Liver (tissue), 9 donors: ENCODE data around the gene PLCB2. TPM values are rescaled to one million over a fixed set of nuclear protein-coding genes. Genes with fewer than 3 reads are reported as not detected.

Experiments
- DNase-seq: peaks from one replicate; pipeline ENCODE4 v3.0.0-alpha.2; 2017; ENCODE audit warnings: low spot score
- H3K27ac ChIP-seq, 2 donors: one replicate each; pipeline ENCODE4 v1.7.0; 2013; ENCODE audit warnings: inconsistent platforms in 2 of 2, low read length in 2 of 2, control low read depth in 1 of 2, low read depth in 1 of 2, mild to moderate bottlenecking in 1 of 2
- H3K27me3 ChIP-seq, 4 donors: one replicate each; pipeline versions ENCODE4 v1.6.1 to v1.7.0; 2013; ENCODE audit warnings: low read length in 3 of 4, inconsistent platforms in 1 of 4, mild to moderate bottlenecking in 1 of 4, moderate library complexity in 1 of 4; ENCODE audit not compliant: control insufficient read depth in 4 of 4, insufficient read depth in 4 of 4
- H3K36me3 ChIP-seq, 4 donors: one replicate each; pipeline versions ENCODE4 v1.6.1 to v1.7.0; 2013; ENCODE audit warnings: low read length in 3 of 4, mild to moderate bottlenecking in 3 of 4, low read depth in 1 of 4, moderate library complexity in 1 of 4; ENCODE audit not compliant: control insufficient read depth in 4 of 4, insufficient read depth in 3 of 4
- H3K4me1 ChIP-seq, 4 donors: one replicate each; pipeline versions ENCODE4 v1.6.1 to v1.7.0; 2013; ENCODE audit warnings: low read length in 3 of 4, mild to moderate bottlenecking in 3 of 4, moderate library complexity in 1 of 4; ENCODE audit not compliant: control insufficient read depth in 4 of 4, insufficient read depth in 4 of 4
- H3K4me3 ChIP-seq, 3 donors: one replicate each; pipeline versions ENCODE4 v1.6.1 to v1.7.0; 2013; ENCODE audit warnings: low read length in 3 of 3, control low read depth in 1 of 3, low read depth in 1 of 3, mild to moderate bottlenecking in 1 of 3
- H3K9ac ChIP-seq, 2 donors: one replicate each; pipeline ENCODE4 v1.7.0; 2013; ENCODE audit warnings: low read length in 2 of 2, mild to moderate bottlenecking in 2 of 2, moderate library complexity in 2 of 2, control low read depth in 1 of 2, low read depth in 1 of 2
- H3K9me3 ChIP-seq, 4 donors: one replicate each; pipeline versions ENCODE4 v1.6.1 to v1.7.0; 2013; ENCODE audit warnings: low read length in 3 of 4; ENCODE audit not compliant: control insufficient read depth in 4 of 4
- EGR1 ChIP-seq, 2 donors: IDR thresholded peaks; 2 replicates each; pipeline ENCODE4 v1.6.1; 2016 to 2018; ENCODE audit warnings: antibody characterized with exemption in 2 of 2, low read depth in 2 of 2
- FOXA2 ChIP-seq: IDR thresholded peaks from 2 replicates; pipeline ENCODE4 v1.6.1; 2016; ENCODE audit warnings: antibody characterized with exemption
- GABPA ChIP-seq, 2 donors: IDR thresholded peaks in 1 of 2; conservative IDR thresholded peaks in 1 of 2; 2 replicates each; pipeline ENCODE4 v1.6.1; 2016; ENCODE audit warnings: antibody characterized with exemption in 2 of 2, mild to moderate bottlenecking in 1 of 2, moderate library complexity in 1 of 2
- HNF4G ChIP-seq: IDR thresholded peaks from 2 replicates; pipeline ENCODE4 v1.6.1; 2016; ENCODE audit warnings: antibody characterized with exemption
- JUND ChIP-seq, 2 donors: IDR thresholded peaks; 2 replicates each; pipeline ENCODE4 v1.6.1; 2016; ENCODE audit warnings: antibody characterized with exemption in 2 of 2
- NR2F2 ChIP-seq: IDR thresholded peaks from 2 replicates; pipeline ENCODE4 v1.6.1; 2016; ENCODE audit warnings: antibody characterized with exemption
- RAD21 ChIP-seq, 2 donors: IDR thresholded peaks; 2 replicates each; pipeline ENCODE4 v1.6.1; 2016; ENCODE audit warnings: antibody characterized with exemption in 2 of 2, mild to moderate bottlenecking in 2 of 2
- RXRA ChIP-seq, 2 donors: IDR thresholded peaks; 2 replicates each; pipeline ENCODE4 v1.6.1; 2017 to 2018; ENCODE audit warnings: antibody characterized with exemption in 2 of 2, mild to moderate bottlenecking in 1 of 2
- SP1 ChIP-seq: IDR thresholded peaks from 2 replicates; pipeline ENCODE4 v1.6.1; 2018; ENCODE audit warnings: antibody characterized with exemption, mild to moderate bottlenecking
- TAF1 ChIP-seq: conservative IDR thresholded peaks from 2 replicates; pipeline ENCODE4 v1.6.1; 2016; ENCODE audit warnings: antibody characterized with exemption, mild to moderate bottlenecking
- YY1 ChIP-seq: IDR thresholded peaks from 2 replicates; pipeline ENCODE4 v1.6.1; 2016; ENCODE audit warnings: antibody characterized with exemption, mild to moderate bottlenecking
- WGBS: extraction: QIAGEN DNeasy Blood & Tissue Kit; methylation state at CpG from one replicate; pipeline ENCODE4 v1.1.7; 2013; 5-methylcytosine and 5-hydroxymethylcytosine counted together
- polyA plus RNA-seq, 2 donors: library from polyadenylated mRNA; stranded (reverse) in 1 of 2; unstranded in 1 of 2; fragments of 200-250 nt in 1 of 2; fragments of >200 nt in 1 of 2; fragmentation: Nextera tagmentation in 1 of 2; extraction: Ambion mirVana in 1 of 2; gene quantifications; one replicate each; pipeline versions ENCODE4 v1.2.1 to v1.2.3, GENCODE V29; 2013 to 2015
- total RNA-seq, 2 donors: library from RNA; depleted of rRNA; stranded (reverse); fragments of >200 nt; gene quantifications; one replicate each; pipeline ENCODE4 v1.2.3, GENCODE V29; 2014
- TF ChIP-seq, protein P1 (sequence below): IDR thresholded peaks from 2 replicates; pipeline ENCODE4 v1.6.1; 2016; ENCODE audit warnings: antibody characterized with exemption
- TF ChIP-seq, protein P2 (sequence below): IDR thresholded peaks from 2 replicates; pipeline ENCODE4 v1.6.1; 2016; ENCODE audit warnings: antibody characterized with exemption, mild to moderate bottlenecking
- TF ChIP-seq, protein P3 (sequence below): IDR thresholded peaks from 2 replicates; pipeline ENCODE4 v1.6.1; 2016; ENCODE audit warnings: antibody characterized with exemption
- TF ChIP-seq, protein P4 (sequence below): IDR thresholded peaks from 2 replicates; pipeline ENCODE4 v1.6.1; 2016; ENCODE audit warnings: antibody characterized with exemption
- TF ChIP-seq, protein P5 (sequence below): fragments of 150-350 bp; IDR thresholded peaks from 2 replicates; pipeline ENCODE4 v1.5.1; 2017; ENCODE audit warnings: improper control_type of control experiment, low read depth, low read length; ENCODE audit not compliant: missing input control
- donor health status: healthy.
- donor health status: healthy.
- donor health status: healthy.
- donor health status: healthy.
- donor health status: healthy.

The PLCB2 gene
- total and polyA plus RNA-seq, 4 donors, result 2.1 to 13.3 (median 7.6) TPM

DNA sequence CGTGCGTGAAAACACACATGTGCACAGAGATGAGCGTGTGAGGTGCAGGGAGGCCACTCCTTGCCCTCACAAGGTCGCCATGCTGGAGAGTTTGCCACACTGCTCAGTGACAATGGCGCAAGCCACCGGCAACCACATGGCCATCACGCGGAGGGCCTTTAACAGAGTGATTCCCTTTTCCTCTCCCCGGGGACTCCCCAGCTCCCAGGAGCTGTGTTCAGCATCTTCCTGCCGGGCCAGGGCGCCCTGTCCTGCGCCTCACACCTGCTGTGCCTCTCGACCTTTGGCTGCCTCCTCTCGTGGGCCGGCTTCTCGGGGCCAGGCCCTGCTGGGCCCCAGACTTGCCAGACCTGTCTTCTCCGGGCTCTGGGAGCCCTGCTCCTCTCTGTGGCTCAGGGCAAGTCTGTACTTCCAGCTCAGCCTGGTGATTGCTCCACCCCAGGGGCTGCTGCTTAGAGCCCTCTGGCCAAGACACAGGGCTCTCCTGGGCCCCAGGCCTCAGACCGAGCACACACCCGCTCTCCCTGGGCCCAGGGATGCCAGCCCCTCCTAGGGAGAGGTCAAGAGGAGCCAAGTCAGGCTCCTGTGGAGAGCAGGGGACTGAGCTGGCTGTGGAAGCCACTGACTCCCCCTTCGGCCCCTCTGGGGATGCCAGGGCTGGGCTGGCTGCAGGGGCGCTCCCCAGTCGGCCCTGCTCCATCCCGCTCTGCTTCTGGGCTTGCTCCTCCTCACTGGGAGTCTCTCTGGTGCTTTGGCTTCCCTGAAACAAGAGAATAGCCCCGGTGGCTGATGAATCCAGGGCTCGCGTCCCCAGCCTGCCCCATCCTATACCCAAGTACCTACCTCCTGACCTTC is 27.4 kb upstream of the PLCB2 start:
- no peak for DNase-seq
- no peak for TF ChIP-seq EGR1 (IDR thresholded peaks at IDR 0.05; ENCODE audit: low read depth in 2 of 2)
- no peak for TF ChIP-seq RXRA (IDR thresholded peaks at IDR 0.05)
- no peak for TF ChIP-seq FOXA2
- no peak for TF ChIP-seq TAF1
- TF ChIP-seq, protein P1, sequence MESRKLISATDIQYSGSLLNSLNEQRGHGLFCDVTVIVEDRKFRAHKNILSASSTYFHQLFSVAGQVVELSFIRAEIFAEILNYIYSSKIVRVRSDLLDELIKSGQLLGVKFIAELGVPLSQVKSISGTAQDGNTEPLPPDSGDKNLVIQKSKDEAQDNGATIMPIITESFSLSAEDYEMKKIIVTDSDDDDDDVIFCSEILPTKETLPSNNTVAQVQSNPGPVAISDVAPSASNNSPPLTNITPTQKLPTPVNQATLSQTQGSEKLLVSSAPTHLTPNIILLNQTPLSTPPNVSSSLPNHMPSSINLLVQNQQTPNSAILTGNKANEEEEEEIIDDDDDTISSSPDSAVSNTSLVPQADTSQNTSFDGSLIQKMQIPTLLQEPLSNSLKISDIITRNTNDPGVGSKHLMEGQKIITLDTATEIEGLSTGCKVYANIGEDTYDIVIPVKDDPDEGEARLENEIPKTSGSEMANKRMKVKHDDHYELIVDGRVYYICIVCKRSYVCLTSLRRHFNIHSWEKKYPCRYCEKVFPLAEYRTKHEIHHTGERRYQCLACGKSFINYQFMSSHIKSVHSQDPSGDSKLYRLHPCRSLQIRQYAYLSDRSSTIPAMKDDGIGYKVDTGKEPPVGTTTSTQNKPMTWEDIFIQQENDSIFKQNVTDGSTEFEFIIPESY, result no peak
- no peak for TF ChIP-seq GABPA (IDR thresholded peaks at IDR 0.05 in 1 of 2, conservative IDR thresholded peaks at IDR 0.05 in 1 of 2)
- no peak for TF ChIP-seq JUND (IDR thresholded peaks at IDR 0.05)
- no peak for TF ChIP-seq YY1
- TF ChIP-seq, protein P2, sequence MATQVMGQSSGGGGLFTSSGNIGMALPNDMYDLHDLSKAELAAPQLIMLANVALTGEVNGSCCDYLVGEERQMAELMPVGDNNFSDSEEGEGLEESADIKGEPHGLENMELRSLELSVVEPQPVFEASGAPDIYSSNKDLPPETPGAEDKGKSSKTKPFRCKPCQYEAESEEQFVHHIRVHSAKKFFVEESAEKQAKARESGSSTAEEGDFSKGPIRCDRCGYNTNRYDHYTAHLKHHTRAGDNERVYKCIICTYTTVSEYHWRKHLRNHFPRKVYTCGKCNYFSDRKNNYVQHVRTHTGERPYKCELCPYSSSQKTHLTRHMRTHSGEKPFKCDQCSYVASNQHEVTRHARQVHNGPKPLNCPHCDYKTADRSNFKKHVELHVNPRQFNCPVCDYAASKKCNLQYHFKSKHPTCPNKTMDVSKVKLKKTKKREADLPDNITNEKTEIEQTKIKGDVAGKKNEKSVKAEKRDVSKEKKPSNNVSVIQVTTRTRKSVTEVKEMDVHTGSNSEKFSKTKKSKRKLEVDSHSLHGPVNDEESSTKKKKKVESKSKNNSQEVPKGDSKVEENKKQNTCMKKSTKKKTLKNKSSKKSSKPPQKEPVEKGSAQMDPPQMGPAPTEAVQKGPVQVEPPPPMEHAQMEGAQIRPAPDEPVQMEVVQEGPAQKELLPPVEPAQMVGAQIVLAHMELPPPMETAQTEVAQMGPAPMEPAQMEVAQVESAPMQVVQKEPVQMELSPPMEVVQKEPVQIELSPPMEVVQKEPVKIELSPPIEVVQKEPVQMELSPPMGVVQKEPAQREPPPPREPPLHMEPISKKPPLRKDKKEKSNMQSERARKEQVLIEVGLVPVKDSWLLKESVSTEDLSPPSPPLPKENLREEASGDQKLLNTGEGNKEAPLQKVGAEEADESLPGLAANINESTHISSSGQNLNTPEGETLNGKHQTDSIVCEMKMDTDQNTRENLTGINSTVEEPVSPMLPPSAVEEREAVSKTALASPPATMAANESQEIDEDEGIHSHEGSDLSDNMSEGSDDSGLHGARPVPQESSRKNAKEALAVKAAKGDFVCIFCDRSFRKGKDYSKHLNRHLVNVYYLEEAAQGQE, result no peak
- TF ChIP-seq, protein P3, sequence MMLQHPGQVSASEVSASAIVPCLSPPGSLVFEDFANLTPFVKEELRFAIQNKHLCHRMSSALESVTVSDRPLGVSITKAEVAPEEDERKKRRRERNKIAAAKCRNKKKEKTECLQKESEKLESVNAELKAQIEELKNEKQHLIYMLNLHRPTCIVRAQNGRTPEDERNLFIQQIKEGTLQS, result no peak
- no peak for TF ChIP-seq RAD21 (IDR thresholded peaks at IDR 0.05)
- TF ChIP-seq, protein P4, sequence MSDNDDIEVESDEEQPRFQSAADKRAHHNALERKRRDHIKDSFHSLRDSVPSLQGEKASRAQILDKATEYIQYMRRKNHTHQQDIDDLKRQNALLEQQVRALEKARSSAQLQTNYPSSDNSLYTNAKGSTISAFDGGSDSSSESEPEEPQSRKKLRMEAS, result no peak
- TF ChIP-seq SP1, result no peak
- Histone ChIP-seq H3K36me3 (no peaks in the 10 kb centered on the region), H3K4me1 (peaks cover 3 to 30% (median 15%) of the 10 kb centered on the region in 4 donors), H3K27ac (peak overlapping the region; percentile 67 to 80), H3K9me3 (no peaks in the 10 kb centered on the region), H3K4me3 (no peak overlapping the region), H3K27me3 (no peaks in the 10 kb centered on the region), H3K9ac (no peak overlapping the region)
- 87% methylated on average over 26 of the region's 26 CpGs for WGBS

DNA sequence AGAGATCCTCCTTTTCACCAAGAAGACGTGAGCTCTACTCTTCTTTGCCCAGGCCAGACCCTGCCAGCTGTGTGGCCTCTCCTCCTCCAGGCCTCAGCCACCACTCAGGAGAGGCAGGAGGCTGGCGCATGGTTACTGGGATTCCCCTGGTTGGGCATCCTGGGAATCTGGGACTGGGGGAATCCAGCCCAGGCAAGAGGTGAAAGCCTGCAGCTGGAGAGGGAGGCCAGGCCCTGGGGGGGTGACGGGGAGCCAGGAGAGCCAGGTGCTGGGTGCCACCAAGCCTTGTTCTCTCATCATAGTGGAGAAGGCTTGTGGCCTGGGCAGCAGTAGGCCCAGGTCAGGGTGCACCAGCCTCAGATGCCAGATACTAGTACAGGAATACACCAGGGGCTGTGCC is 26.8 kb upstream of the PLCB2 start:
- Histone ChIP-seq H3K4me3 (no peak overlapping the region), H3K27me3 (no peaks in the 10 kb centered on the region), H3K27ac (peak overlapping the region; percentile 67 to 80), H3K36me3 (no peaks in the 10 kb centered on the region), H3K9me3 (no peaks in the 10 kb centered on the region), H3K9ac (no peak overlapping the region), H3K4me1 (peaks cover 0 to 24% (median 8%) of the 10 kb centered on the region in 4 donors)
- WGBS, result 83% methylated on average over 3 of the region's 3 CpGs
- DNase-seq, result no peak
- TF ChIP-seq SP1 (no peak), FOXA2 (no peak), YY1 (no peak), HNF4G (no peak), TAF1 (no peak), NR2F2 (no peak), RXRA (IDR thresholded peaks at IDR 0.05) (no peak), JUND (IDR thresholded peaks at IDR 0.05) (no peak)
- TF ChIP-seq, protein P5, sequence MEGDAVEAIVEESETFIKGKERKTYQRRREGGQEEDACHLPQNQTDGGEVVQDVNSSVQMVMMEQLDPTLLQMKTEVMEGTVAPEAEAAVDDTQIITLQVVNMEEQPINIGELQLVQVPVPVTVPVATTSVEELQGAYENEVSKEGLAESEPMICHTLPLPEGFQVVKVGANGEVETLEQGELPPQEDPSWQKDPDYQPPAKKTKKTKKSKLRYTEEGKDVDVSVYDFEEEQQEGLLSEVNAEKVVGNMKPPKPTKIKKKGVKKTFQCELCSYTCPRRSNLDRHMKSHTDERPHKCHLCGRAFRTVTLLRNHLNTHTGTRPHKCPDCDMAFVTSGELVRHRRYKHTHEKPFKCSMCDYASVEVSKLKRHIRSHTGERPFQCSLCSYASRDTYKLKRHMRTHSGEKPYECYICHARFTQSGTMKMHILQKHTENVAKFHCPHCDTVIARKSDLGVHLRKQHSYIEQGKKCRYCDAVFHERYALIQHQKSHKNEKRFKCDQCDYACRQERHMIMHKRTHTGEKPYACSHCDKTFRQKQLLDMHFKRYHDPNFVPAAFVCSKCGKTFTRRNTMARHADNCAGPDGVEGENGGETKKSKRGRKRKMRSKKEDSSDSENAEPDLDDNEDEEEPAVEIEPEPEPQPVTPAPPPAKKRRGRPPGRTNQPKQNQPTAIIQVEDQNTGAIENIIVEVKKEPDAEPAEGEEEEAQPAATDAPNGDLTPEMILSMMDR, result no peak
- TF ChIP-seq, protein P4, result no peak
- TF ChIP-seq, protein P1, result no peak
- TF ChIP-seq, protein P2, result no peak
